Left ventricle myocardium inferior (tissue), 1 donor: ENCODE results near the gene G6PC3. TPM values are rescaled to one million over a fixed set of nuclear protein-coding genes. Genes with fewer than 3 reads are reported as not detected.
A peak's percentile ranks its signal among the peaks of the same experiment; 100 is the strongest.

ENCODE experiments used
- DNase-seq: peaks from one replicate; pipeline ENCODE4 v3.0.0-alpha.2; 2020
- H3K27ac ChIP-seq: fragments of 200-600 bp; replicated peaks from 2 replicates; pipeline ENCODE4 v1.8.0; 2021
- H3K27me3 ChIP-seq: fragments of 200-600 bp; 2 replicates; pipeline ENCODE4 v1.8.0; 2021; ENCODE audit warnings: low read depth
- H3K36me3 ChIP-seq: fragments of 200-600 bp; 2 replicates; pipeline ENCODE4 v1.8.0; 2021
- H3K4me1 ChIP-seq: fragments of 200-600 bp; 2 replicates; pipeline ENCODE4 v1.8.0; 2021
- H3K4me3 ChIP-seq: fragments of 200-600 bp; 2 replicates; pipeline ENCODE4 v1.8.0; 2021; ENCODE audit warnings: mild to moderate bottlenecking, moderate library complexity
- H3K9me3 ChIP-seq: fragments of 200-600 bp; replicated peaks from 2 replicates; pipeline ENCODE4 v1.8.0; 2021
- intact Hi-C: fragments of 100-400 bp; cut with micrococcal nuclease; formaldehyde crosslinking; loops from one replicate; pipeline ENCODE4 v1.11.0; 2022
- total RNA-seq: library from RNA; stranded (reverse); fragmentation: NEBNext Ultra II Directional; extraction: Animal tissue kit (Norgen Biotek cat#: 25700); gene quantifications from one replicate; pipeline ENCODE4 v1.2.1, GENCODE V29; 2021
- TF ChIP-seq, protein P1 (sequence below): fragments of 200-600 bp; IDR thresholded peaks from 2 replicates; pipeline ENCODE4 v1.8.0; 2021; ENCODE audit warnings: antibody characterized with exemption, mild to moderate bottlenecking, borderline replicate concordance
- donor health status: DM: no; HTN: yes; CAD: no; lungs with severe emphysema.

The G6PC3 gene
- total RNA-seq, 1 donor from 2014 or later, result 29.3 TPM

- Histone ChIP-seq H3K4me1 (peaks cover 36% of the 10 kb centered on the region), H3K27me3 (no peaks in the 10 kb centered on the region), H3K4me3 (no peak overlapping the region), H3K9me3 (no peaks in the 10 kb centered on the region), H3K36me3 (peaks cover 62% of the 10 kb centered on the region), H3K27ac (peak overlapping the region; percentile 75)
- DNase-seq, result no peak
- TF ChIP-seq, protein P1, sequence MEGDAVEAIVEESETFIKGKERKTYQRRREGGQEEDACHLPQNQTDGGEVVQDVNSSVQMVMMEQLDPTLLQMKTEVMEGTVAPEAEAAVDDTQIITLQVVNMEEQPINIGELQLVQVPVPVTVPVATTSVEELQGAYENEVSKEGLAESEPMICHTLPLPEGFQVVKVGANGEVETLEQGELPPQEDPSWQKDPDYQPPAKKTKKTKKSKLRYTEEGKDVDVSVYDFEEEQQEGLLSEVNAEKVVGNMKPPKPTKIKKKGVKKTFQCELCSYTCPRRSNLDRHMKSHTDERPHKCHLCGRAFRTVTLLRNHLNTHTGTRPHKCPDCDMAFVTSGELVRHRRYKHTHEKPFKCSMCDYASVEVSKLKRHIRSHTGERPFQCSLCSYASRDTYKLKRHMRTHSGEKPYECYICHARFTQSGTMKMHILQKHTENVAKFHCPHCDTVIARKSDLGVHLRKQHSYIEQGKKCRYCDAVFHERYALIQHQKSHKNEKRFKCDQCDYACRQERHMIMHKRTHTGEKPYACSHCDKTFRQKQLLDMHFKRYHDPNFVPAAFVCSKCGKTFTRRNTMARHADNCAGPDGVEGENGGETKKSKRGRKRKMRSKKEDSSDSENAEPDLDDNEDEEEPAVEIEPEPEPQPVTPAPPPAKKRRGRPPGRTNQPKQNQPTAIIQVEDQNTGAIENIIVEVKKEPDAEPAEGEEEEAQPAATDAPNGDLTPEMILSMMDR, result no peak
- intact Hi-C loops, result no loop called here
Measured at GRCh38 chr17:44053125-44053872, 17.2 kb upstream of the G6PC3 start.

- Histone ChIP-seq H3K36me3 (peaks cover 63% of the 10 kb centered on the region), H3K4me1 (peaks cover 60% of the 10 kb centered on the region), H3K27ac (peak overlapping the region; percentile 22), H3K4me3 (no peak overlapping the region), H3K27me3 (no peaks in the 10 kb centered on the region), H3K9me3 (no peaks in the 10 kb centered on the region)
- intact Hi-C loops, result no loop called here
- DNase-seq, result no peak
- TF ChIP-seq, protein P1, result no peak
Measured at GRCh38 chr17:44059101-44059892, 11.2 kb upstream of the G6PC3 start.

DNA sequence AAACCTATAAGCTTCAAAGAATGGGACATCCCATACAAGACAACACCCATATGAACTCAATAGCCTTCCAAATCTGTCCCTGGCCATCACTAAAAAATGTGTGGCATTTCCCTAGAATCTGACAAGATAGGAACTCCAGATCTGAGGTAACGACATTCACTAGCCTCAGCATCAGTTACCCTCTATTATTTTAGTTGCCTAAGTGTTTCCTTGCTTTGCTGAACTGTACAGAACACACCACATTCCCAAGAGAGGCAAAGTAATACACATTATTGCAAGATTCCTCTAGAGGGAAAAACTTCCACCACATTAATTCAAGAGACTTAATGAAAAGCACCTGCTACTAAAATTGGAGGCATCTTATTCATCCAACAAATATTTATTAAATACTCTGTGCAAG lies 9.1 kb upstream of the G6PC3 start:
- peaks cover 49% of the 10 kb centered on the region for H3K36me3 ChIP-seq
- TF ChIP-seq, protein P1, result no peak
- intact Hi-C loops, result no loop called here

DNA sequence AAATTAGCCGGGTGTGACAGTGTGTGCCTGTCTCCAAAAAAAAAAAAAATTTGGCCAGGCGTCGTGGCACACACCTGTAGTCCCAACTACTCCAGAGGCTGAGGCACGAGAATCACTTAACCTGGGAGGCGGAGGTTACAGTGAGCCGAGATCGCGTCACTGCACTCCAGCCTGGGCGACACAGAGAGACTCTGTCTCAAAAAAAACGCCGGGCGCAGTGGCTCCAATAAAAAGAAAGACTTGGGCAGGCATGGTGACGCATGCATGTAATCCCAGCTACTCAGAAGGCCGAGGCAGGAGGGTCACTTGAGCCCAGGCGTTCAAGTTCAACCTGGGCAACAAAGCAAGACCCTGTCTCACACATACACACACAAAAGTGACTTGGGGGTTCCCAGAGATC lies 7.7 kb upstream of the G6PC3 start:
- H3K4me3 ChIP-seq, result no peak overlapping the region
- H3K27me3 ChIP-seq, result no peaks in the 10 kb centered on the region
- H3K27ac ChIP-seq, result no peak overlapping the region
- no peak for DNase-seq
- peaks cover 44% of the 10 kb centered on the region for H3K36me3 ChIP-seq
- peaks cover 86% of the 10 kb centered on the region for H3K4me1 ChIP-seq
- TF ChIP-seq, protein P1, result no peak
- no peaks in the 10 kb centered on the region for H3K9me3 ChIP-seq
- intact Hi-C loops, result no loop called here

More for the DNA sequence above, 9.1 kb upstream of the G6PC3 start:
- Histone ChIP-seq H3K9me3 (no peaks in the 10 kb centered on the region), H3K27me3 (no peaks in the 10 kb centered on the region), H3K27ac (no peak overlapping the region), H3K4me3 (no peak overlapping the region), H3K4me1 (peaks cover 76% of the 10 kb centered on the region)
- DNase-seq, result no peak

GRCh38 chr17:44063704-44064639 lies 6.6 kb upstream of the G6PC3 start:
- TF ChIP-seq, protein P1, result no peak
- DNase-seq, result no peak
- Histone ChIP-seq H3K36me3 (peaks cover 35% of the 10 kb centered on the region), H3K27me3 (no peaks in the 10 kb centered on the region), H3K9me3 (no peaks in the 10 kb centered on the region), H3K4me3 (no peak overlapping the region), H3K27ac (no peak overlapping the region), H3K4me1 (peaks cover 79% of the 10 kb centered on the region)
- intact Hi-C loops, result no loop called here
